ENCODE data around the gene TMEM52B.
A peak's percentile ranks its signal among the peaks of the same experiment; 100 is the strongest.

TMEM52B gene

DNA sequence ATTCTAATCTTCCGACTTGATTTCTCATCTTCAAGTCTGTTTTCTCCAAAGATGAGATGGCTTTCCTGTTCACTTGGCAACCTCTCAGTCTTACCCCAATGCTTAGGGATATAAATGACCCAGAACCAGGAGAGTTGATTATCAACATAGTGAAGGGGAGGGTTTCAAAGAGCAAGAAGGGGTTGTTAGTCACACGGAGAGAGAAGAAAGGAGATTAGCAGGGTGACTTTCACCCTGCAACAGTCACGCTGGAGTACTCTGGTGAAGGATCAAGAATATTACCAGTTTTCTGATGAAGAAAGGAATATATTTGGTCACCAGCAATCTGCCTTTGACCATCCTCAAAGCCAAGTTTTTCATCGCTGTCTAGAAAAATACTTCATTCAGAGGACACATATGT, at the start of gene TMEM52B:
Gene TMEM52B (plus strand): TSS at position 212 of the 400 bp plus-strand sequence. CDS start 543 bp downstream, outside the sequence.
- no peak for DNase-seq

DNA sequence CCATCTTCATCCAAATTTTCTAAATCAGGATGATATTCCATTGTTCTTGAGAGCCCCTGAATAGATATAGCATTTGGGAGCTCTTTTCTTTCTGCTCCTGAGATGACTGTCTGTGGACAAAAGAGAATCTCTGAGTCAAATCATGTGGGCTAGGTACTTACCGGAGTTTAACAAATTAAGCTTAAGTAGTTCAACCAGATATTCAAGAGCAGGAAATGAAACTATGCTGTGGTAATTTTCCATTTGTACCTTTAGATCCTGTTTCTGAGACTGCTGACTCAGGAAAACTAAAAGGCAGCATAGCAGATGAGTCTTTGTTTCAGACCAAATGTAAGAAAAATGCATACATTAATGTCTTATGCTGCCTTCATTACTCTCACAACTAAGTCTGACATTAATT, 48.8 kb upstream of the TMEM52B start, which contains the start of gene CLEC7A:
Gene CLEC7A (minus strand): TSS at position 158 of the 400 bp plus-strand sequence. CDS start 117 bp downstream, at position 41.
- no peak for DNase-seq

DNA sequence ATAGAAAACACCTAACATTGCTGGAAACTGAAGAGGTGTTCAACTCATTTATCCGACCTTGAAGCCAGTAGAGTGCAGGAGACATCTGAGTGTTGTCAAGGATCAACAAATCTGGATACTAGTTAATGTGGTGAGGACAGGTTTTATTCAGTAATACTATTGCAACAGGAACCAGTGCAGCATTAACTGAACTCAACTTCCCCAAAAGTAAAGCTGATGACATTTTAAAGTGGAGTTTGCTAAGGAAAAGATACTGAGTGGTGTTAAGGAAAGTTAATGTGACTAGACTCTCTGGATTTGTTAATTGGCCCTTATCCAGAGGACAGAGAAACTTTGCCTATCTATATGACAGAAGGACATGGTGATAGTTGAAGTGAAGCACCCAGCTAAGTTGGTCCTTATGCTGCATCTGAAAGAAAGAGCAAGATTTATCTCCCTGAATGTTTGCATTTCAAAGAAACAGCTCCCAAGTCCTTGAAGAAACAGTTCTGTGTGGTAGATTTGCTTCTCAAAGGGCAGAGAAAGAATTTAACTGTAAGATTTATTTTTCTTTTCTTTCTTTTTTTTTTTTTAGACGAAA, 47.6 kb upstream of the TMEM52B start:
- DNase-seq: no peak

GRCh38 chr12:10132850-10133370, 45.9 kb upstream of the TMEM52B start:
- DNase-seq: no peak

GRCh38 chr12:10135126-10135525, 43.7 kb upstream of the TMEM52B start:
- DNase-seq: no peak

GRCh38 chr12:10136637-10137205, 42.1 kb upstream of the TMEM52B start:
- DNase-seq: no peak

GRCh38 chr12:10140001-10140400, 38.8 kb upstream of the TMEM52B start:
- peak in 27 of 58 donors; percentile 2 to 57 (median 13) for DNase-seq

GRCh38 chr12:10142976-10143589, 35.7 kb upstream of the TMEM52B start:
- DNase-seq: no peak

GRCh38 chr12:10147714-10148403, 31.0 kb upstream of the TMEM52B start:
- DNase-seq: no peak

DNA sequence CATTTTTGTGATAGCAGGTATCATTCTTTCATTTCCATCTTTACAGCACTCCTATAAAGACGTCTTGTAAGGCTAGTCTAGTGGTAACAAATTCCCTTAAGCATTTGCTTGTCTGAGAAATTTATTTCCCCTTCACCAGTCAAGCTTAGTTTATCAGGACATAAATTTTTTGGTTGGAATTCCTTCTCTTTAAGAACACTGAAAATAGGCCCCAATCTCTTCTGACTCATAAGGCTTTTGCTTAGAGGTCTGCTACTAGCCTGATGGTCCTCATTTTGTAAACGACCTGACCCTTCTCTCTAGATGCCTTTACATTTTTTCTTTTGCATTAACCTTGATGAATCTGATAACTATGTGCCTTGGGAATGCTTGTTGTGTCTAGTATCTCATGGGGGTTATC, 27.2 kb upstream of the TMEM52B start:
- DNase-seq: no peak

DNA sequence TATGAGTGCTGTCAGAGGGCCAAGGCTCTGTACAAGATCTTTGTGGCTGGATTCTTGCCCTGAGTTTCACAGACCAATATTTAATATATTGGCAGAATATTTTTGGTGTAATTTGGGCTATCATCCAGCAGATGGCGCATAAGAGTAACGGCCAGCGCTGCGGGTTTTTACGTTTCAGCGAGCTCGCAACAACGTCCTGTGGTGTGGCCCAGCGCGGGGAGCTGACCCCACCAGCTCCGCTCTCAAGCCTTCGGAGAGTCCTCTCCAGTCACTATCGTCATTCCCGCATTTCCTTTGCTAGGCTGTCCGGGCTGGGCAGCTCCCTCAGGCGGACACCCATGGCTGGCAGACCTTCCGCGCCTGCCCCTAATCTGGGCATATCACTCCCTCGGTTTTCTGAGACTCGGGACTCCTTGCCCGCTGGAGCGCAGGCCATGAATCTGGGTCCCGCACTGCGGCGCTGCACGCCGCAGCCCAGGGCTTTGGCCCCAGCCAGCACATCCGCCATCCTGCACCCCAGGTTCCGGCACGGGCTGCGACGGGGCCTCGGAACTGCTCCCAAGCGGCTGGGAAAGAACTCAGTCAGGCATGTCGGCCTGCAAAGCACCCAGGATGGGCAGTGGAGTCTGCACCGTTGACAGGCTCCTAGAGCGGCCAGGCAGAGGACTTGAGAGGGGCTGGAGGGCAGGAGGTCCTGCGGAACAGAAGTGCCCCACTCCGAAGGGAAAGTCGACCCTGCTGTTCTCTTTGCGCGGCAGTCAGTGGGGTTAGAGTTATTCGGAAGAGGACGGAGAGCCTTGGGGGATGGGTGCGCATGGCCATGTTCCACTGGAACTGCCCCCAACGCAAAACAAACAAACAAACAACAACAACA, 25.3 kb upstream of the TMEM52B start:
- peak in 57 of 58 donors; percentile 30 to 90 (median 69) for DNase-seq

DNA sequence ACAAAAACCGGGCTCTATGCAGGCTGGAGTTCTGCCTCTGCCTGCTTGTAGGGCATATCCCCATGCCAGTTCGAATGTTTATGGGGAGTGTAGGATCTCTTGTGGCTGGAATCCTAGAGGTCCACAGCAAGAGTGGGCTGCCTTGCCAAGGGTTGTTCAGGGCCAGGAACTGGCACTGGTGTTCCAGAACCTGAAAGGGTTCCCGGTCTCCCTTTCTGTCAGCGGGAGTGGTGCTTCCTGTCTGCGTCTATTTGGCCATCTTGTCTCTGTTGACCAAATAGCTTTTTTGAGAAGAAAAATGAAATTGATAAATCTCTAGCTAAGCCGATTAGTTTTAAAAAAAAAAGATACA, 24.7 kb upstream of the TMEM52B start:
- peak in 9 of 58 donors; percentile 11 to 57 (median 39) for DNase-seq

DNA sequence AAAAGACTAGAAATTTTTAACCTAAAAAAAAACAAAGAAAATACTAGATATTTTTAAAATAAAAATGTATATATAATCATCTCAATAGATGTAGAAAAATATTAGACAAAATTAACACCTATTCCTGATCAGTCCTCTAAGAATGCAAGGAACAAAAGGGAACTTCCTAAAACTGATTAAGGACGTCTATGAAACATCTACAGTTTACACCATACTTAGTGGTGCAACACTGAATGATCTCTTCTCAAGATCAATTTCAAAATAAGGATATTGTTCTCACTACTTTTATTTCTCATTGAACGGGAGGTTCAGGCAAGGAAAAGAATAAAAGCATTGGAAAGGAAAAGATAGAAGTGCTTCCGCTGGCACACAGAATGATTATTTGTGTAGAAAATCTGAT, 22.9 kb upstream of the TMEM52B start:
- DNase-seq: no peak

DNA sequence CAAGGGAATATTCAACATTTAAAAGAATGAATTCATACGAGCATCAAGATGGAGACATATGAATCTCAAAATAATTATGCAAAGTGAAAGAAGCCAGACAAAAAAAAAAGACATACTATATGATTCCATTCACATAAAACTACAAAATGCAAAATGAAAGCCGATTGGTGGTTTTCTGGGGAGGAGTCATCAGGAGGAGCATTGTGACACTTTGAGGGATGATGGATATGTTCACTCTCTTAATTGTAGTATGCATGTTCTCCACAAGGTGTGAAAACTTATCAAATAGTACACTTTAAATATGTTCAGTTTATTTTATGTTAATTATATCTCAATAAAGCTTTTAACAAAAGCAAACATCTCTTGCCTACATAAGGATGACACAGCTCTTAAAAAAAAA, 20.4 kb upstream of the TMEM52B start:
- DNase-seq: no peak

DNA sequence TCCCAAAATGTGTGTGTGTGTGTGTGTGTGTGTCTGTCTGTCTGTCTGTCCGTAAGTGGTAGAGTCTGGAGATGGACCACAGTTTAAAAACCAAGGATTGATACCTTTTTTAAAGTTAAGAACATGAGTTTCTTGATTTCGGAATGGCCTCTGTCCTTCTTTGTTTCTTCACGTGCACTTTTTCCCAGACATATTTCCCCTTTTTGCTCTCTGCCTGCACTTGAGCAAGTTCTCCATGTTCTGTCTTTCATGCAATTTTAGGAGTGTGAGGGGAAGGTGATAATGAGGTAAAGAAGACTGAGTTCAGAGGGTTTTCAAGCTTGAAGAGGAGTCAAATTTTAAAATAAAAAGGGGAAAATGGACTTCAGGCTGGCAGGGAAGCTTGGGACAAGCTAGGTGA, 19.6 kb upstream of the TMEM52B start:
- DNase-seq: no peak

- DNase-seq: no peak
Observed at GRCh38 chr12:10160617-10161385, 18.0 kb upstream of the TMEM52B start.

GRCh38 chr12:10163084-10163483, 15.7 kb upstream of the TMEM52B start:
- no peak for DNase-seq

DNA sequence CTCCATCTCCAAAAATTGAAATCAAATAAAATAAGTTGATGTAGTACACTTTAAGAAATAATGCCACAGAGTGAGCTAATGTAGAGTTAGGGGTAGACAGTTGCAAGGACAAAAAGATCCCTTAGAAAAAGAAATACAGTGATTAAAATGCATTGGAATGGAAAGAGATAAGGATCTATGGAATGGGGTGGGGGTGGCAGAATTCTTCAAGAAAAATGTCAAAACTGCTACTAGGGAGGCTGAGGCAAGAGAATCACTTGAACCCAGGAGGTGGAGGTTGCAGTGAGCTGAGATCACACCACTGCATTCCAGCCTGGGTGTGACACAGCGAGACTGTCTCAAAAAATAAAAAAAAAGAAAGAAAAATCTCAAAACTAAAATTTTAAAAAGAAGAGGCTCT, 13.4 kb upstream of the TMEM52B start:
- DNase-seq: no peak

DNA sequence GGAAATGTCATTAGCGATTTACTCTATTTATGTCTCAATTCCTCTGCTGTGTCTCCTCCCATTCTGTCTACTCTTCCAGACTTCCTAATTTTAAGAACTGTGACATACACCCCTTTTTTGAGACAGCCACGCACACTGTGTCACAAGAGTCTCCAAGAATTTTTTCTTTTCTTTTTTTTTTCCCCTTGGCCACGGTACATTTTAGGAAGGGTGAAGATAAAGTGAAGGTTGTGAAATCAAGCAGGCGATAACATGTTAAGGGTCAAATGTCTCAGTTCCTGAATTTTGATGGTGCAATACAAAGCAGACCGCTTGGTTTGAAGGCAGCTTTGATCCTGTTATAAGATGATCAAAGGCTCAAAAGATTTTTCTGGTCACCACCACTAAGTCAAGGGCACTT, 11.2 kb upstream of the TMEM52B start:
- peak in 1 of 58 donors; percentile 30 for DNase-seq

- no peak for DNase-seq
Observed at GRCh38 chr12:10169104-10169503, 9.7 kb upstream of the TMEM52B start.
